Kidney (tissue), 14 donors: ENCODE measurements around the gene QSOX1. TPM values are rescaled to one million over a fixed set of nuclear protein-coding genes. Genes with fewer than 3 reads are reported as not detected.

Experiments
- DNase-seq, 5 donors: peaks; one replicate each; pipeline ENCODE4 v3.0.0-alpha.2; 2013 to 2020
- FAIRE-seq: peaks from 2 replicates; lab custom pipeline; 2012; peaks lifted over from hg19 to GRCh38; lab: Jason Lieb, UNC
- H3K27ac ChIP-seq, 2 donors: one replicate each; pipeline ENCODE4 v1.7.0; 2013; ENCODE audit warnings: low read depth in 2 of 2, low read length in 2 of 2, inconsistent platforms in 1 of 2
- H3K27me3 ChIP-seq: one replicate; pipeline ENCODE4 v1.7.1; 2013; ENCODE audit warnings: low read length, inconsistent platforms; ENCODE audit not compliant: control insufficient read depth, insufficient read depth
- H3K36me3 ChIP-seq, 3 donors: one replicate each; pipeline versions ENCODE4 v1.7.0 to v1.7.1; 2013; ENCODE audit warnings: low read length in 3 of 3, control low read depth in 1 of 3, inconsistent platforms in 1 of 3; ENCODE audit not compliant: insufficient read depth in 3 of 3, control insufficient read depth in 2 of 3
- H3K4me1 ChIP-seq, 3 donors: one replicate each; pipeline versions ENCODE4 v1.7.0 to v1.7.1; 2013; ENCODE audit warnings: low read length in 3 of 3, inconsistent platforms in 1 of 3, low read depth in 1 of 3; ENCODE audit not compliant: control insufficient read depth in 2 of 3, insufficient read depth in 2 of 3
- H3K4me3 ChIP-seq, 3 donors: one replicate each; pipeline versions ENCODE4 v1.7.0 to v1.8.1; 2013; ENCODE audit warnings: low read length in 3 of 3, control low read depth in 1 of 3, inconsistent platforms in 1 of 3
- H3K9ac ChIP-seq, 3 donors: one replicate each; pipeline versions ENCODE4 v1.7.0 to v1.7.1; 2013; ENCODE audit warnings: low read length in 3 of 3, control low read depth in 1 of 3, inconsistent platforms in 1 of 3
- H3K9me3 ChIP-seq, 3 donors: one replicate each; pipeline versions ENCODE4 v1.7.0 to v1.7.1; 2013; ENCODE audit warnings: low read length in 3 of 3, control low read depth in 1 of 3, inconsistent platforms in 1 of 3; ENCODE audit not compliant: control insufficient read depth in 2 of 3, insufficient read depth in 1 of 3
- CTCF ChIP-seq: IDR thresholded peaks from 3 replicates; pipeline ENCODE4 v1.5.1; 2012; ENCODE audit warnings: mild to moderate bottlenecking, moderate library complexity, borderline replicate concordance; ENCODE audit not compliant: insufficient read depth; ENCODE audit errors: extremely low read depth
- intact Hi-C: fragments of 100-400 bp; cut with DNase I; formaldehyde crosslinking; loops from one replicate; pipeline ENCODE4 v1.11.1; 2022
- polyA plus RNA-seq: library from polyadenylated mRNA; stranded (reverse); fragments of 350-450 nt; fragmentation: Illumina TruSeq; extraction: RNeasy Lipid Tissue Mini Kit (QIAGEN cat#74804); gene quantifications from one replicate; pipeline ENCODE4 v1.2.3, GENCODE V29; 2014; ENCODE audit warnings: low read depth, low replicate concordance; ENCODE audit not compliant: insufficient read depth
- total RNA-seq: library from RNA; stranded (reverse); fragmentation: NEBNext Ultra II Directional; extraction: Animal tissue kit (Norgen Biotek cat#: 25700); gene quantifications from one replicate; pipeline ENCODE4 v1.2.1, GENCODE V29; 2021
- donor health status: control.
- donor health status: control.
- donor health status: control.
- donor health status: control.
- donor health status: control.
- donor health status: DM: yes; HTN: yes; CAD: no.
- donor health status: Normal renal cell carcinoma (clear cell type).

Gene QSOX1
- total and polyA plus RNA-seq, 2 donors from 2014 or later = 94.5 to 111 TPM

- Histone ChIP-seq H3K27me3 (no peaks in the 10 kb centered on the region), H3K4me3 (no peak overlapping the region), H3K9me3 (no peaks in the 10 kb centered on the region), H3K4me1 (peaks cover 0 to 6% (median 0%) of the 10 kb centered on the region in 3 donors), H3K27ac (no peak overlapping the region), H3K36me3 (no peaks in the 10 kb centered on the region), H3K9ac (no peak overlapping the region)
- intact Hi-C loops = no loop called here
- TF ChIP-seq CTCF = no peak
- DNase-seq = peak in 1 of 5 donors; percentile 20
- no peak for FAIRE-seq
Measured at GRCh38 chr1:180165096-180165495, 10.4 kb downstream of the QSOX1 start.

DNA sequence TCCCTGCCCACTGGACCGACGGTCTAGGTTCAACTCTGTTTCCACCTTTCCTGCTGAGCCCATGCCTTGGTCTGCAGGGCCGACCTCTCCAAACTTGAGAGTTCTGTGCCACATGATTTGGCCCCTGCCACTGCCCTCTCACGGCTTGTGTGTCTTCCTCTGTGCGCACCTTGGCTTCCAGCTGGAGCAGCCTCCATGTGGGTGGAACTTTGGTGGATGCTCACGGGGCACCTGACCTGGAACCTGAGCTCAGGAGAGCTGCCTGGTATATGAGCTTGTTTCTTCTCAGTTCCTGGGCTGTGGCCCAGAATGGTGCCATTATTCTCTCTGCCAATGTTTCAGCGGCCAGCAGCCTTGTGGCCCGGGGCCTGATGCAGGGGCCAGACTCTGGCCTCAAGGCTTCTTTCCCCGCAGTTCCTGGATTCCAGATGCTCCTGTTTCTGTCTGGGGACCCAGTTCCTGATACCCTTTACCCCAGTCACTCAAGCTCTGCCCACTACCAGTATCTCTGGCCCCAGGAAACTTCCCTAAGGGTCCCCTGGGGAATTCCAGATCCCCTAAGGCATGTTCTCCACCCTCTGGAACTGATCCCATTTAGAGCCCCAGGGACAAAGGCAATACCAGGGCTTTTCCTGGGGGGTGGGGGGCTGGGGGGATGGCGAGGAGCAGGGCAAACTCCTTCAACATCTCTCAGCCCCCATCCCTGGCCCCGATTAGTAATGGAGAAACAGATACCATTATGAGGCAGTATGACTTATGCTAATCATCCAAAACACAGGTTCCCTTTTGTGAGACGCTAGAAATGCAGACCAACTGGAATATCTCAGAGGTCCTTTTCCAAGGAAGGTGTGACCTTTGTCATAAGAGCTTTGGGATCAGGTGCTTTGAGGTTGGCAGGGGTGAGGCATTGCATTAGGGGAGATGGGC lies 11.1 kb downstream of the QSOX1 start:
- no peaks in the 10 kb centered on the region for H3K9me3 ChIP-seq
- peaks cover 0 to 6% (median 0%) of the 10 kb centered on the region in 3 donors for H3K4me1 ChIP-seq
- H3K36me3 ChIP-seq = no peaks in the 10 kb centered on the region
- H3K4me3 ChIP-seq = no peak overlapping the region
- no peaks in the 10 kb centered on the region for H3K27me3 ChIP-seq
- intact Hi-C loops = no loop called here
- no peak overlapping the region for H3K27ac ChIP-seq
- H3K9ac ChIP-seq = no peak overlapping the region
- DNase-seq = peak in 1 of 5 donors; percentile 19
- FAIRE-seq = no peak
- no peak for TF ChIP-seq CTCF

DNA sequence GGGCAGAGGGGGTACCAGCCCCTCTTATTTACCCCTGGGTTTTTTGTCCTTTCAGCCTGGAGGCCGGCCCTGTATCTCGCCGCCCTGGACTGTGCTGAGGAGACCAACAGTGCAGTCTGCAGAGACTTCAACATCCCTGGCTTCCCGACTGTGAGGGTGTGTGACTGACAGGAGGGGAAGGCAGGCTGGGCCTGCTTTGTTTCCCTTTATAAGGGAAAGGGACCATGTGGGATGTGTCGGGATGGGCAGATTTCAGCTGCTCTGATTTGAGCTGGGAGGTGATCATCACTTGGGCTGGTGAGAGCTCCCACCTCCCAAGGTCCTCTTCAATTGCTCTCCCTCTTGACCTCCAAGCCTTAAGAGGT lies 11.7 kb downstream of the QSOX1 start:
- intact Hi-C loops = no loop called here
- no peak for FAIRE-seq
- H3K9me3 ChIP-seq = no peaks in the 10 kb centered on the region
- peak in 1 of 5 donors; percentile 27 for DNase-seq
- H3K9ac ChIP-seq = no peak overlapping the region
- H3K4me3 ChIP-seq = no peak overlapping the region
- no peak for TF ChIP-seq CTCF
- H3K27ac ChIP-seq = no peak overlapping the region
- peaks cover 0 to 6% (median 0%) of the 10 kb centered on the region in 3 donors for H3K4me1 ChIP-seq
- H3K27me3 ChIP-seq = no peaks in the 10 kb centered on the region
- H3K36me3 ChIP-seq = no peaks in the 10 kb centered on the region
